IMR-90 (cell line): ENCODE data around the gene NOX3.

Experiments
- BHLHE40 ChIP-seq: fragments of 150-350 bp; IDR thresholded peaks from 2 replicates; pipeline ENCODE4 v1.6.1; 2016; ENCODE audit warnings: mild to moderate bottlenecking, low read depth, low read length
- MAFK ChIP-seq: IDR thresholded peaks from 2 replicates; pipeline ENCODE4 v1.6.1; 2012; ENCODE audit warnings: low read depth, low read length, improper control_type of control experiment
- NFE2L2 ChIP-seq: fragments of 150-350 bp; IDR thresholded peaks from 2 replicates; pipeline ENCODE4 v1.6.1; 2016; ENCODE audit warnings: low read depth, mild to moderate bottlenecking, low read length
- POLR2A ChIP-seq: IDR thresholded peaks from 2 replicates; pipeline ENCODE4 v1.6.1; 2012; ENCODE audit warnings: mild to moderate bottlenecking, low read depth, low read length
- RAD21 ChIP-seq: IDR thresholded peaks from 2 replicates; pipeline ENCODE4 v1.6.1; 2012; ENCODE audit warnings: low read length, improper control_type of control experiment
- RCOR1 ChIP-seq: IDR thresholded peaks from 2 replicates; pipeline ENCODE4 v1.6.1; 2012; ENCODE audit warnings: mild to moderate bottlenecking, low read length, improper control_type of control experiment; ENCODE audit not compliant: insufficient replicate concordance
- RFX5 ChIP-seq: IDR thresholded peaks from 2 replicates; pipeline ENCODE4 v1.8.0; 2012; ENCODE audit warnings: low read depth, mild to moderate bottlenecking, low read length, moderate library complexity
- SMC3 ChIP-seq: fragments of 150-350 bp; IDR thresholded peaks from 2 replicates; pipeline ENCODE4 v1.6.1; 2016; ENCODE audit warnings: low read depth, mild to moderate bottlenecking, antibody characterized with exemption, low read length, moderate library complexity
- TF ChIP-seq, protein P1 (sequence below): conservative IDR thresholded peaks from 2 replicates; pipeline ENCODE4 v1.5.1; 2012; ENCODE audit warnings: mild to moderate bottlenecking, low read depth, low read length, improper control_type of control experiment
- TF ChIP-seq, protein P2 (sequence below): fragments of 150-350 bp; IDR thresholded peaks from 2 replicates; pipeline ENCODE4 v1.6.1; 2017; ENCODE audit warnings: mild to moderate bottlenecking, antibody characterized with exemption, low read length, low read depth
- TF ChIP-seq, protein P3 (sequence below): fragments of 150-350 bp; IDR thresholded peaks from 2 replicates; pipeline ENCODE4 v1.6.1; 2016; ENCODE audit warnings: low read depth, mild to moderate bottlenecking, low read length, moderate library complexity, borderline replicate concordance

DNA sequence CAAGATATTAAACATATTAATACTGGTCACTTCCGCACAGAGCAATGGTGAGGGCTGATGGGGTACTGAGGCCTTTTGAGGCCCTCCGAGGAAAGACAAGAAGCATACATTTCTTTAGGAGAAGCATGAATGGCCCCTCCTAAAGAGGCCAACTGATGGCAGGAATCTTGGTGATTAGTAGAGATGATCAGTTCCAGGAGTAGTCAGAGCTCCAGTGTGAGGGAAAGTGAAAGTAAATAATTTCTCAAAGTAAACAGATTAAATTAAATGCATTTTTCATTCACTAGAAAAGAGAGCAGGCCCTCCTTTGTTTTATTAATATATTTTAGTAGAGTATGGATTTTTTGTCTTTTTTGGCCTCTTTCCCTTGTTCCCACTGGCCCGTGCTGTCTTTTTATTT, 38.2 kb downstream of the NOX3 start:
- TF ChIP-seq RAD21 (no peak), MAFK (no peak), RFX5 (no peak), NFE2L2 (no peak), POLR2A (no peak), BHLHE40 (no peak), RCOR1 (no peak), SMC3 (no peak)
- TF ChIP-seq, protein P1, sequence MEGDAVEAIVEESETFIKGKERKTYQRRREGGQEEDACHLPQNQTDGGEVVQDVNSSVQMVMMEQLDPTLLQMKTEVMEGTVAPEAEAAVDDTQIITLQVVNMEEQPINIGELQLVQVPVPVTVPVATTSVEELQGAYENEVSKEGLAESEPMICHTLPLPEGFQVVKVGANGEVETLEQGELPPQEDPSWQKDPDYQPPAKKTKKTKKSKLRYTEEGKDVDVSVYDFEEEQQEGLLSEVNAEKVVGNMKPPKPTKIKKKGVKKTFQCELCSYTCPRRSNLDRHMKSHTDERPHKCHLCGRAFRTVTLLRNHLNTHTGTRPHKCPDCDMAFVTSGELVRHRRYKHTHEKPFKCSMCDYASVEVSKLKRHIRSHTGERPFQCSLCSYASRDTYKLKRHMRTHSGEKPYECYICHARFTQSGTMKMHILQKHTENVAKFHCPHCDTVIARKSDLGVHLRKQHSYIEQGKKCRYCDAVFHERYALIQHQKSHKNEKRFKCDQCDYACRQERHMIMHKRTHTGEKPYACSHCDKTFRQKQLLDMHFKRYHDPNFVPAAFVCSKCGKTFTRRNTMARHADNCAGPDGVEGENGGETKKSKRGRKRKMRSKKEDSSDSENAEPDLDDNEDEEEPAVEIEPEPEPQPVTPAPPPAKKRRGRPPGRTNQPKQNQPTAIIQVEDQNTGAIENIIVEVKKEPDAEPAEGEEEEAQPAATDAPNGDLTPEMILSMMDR = no peak
- TF ChIP-seq, protein P2, sequence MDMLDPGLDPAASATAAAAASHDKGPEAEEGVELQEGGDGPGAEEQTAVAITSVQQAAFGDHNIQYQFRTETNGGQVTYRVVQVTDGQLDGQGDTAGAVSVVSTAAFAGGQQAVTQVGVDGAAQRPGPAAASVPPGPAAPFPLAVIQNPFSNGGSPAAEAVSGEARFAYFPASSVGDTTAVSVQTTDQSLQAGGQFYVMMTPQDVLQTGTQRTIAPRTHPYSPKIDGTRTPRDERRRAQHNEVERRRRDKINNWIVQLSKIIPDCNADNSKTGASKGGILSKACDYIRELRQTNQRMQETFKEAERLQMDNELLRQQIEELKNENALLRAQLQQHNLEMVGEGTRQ = no peak
- TF ChIP-seq, protein P3, sequence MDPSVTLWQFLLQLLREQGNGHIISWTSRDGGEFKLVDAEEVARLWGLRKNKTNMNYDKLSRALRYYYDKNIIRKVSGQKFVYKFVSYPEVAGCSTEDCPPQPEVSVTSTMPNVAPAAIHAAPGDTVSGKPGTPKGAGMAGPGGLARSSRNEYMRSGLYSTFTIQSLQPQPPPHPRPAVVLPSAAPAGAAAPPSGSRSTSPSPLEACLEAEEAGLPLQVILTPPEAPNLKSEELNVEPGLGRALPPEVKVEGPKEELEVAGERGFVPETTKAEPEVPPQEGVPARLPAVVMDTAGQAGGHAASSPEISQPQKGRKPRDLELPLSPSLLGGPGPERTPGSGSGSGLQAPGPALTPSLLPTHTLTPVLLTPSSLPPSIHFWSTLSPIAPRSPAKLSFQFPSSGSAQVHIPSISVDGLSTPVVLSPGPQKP = no peak
